Adipocyte (in vitro differentiated cells): Measurements from ENCODE around the gene CNIH1.
"Not testable (repeated sequence)": the region's sequence is repeated elsewhere in the genome, so short reads cannot be mapped to it uniquely, and the experiment has no call there.

Source experiments
- DNase-seq: peaks from one replicate; pipeline ENCODE4 v3.0.0-alpha.2; 2015; ENCODE audit warnings: low read depth
- H3K27me3 ChIP-seq: replicated peaks from 2 replicates; pipeline ENCODE4 v1.7.0; 2013; ENCODE audit warnings: mild to moderate bottlenecking, low read length, moderate library complexity; ENCODE audit not compliant: control insufficient read depth, insufficient read depth
- H3K36me3 ChIP-seq: 2 replicates; pipeline ENCODE4 v1.7.0; 2013; ENCODE audit warnings: low read length, mild to moderate bottlenecking, moderate library complexity; ENCODE audit not compliant: control insufficient read depth, insufficient read depth, severe bottlenecking
- H3K4me1 ChIP-seq: 2 replicates; pipeline ENCODE4 v1.7.0; 2013; ENCODE audit warnings: mild to moderate bottlenecking, low read length, moderate library complexity; ENCODE audit not compliant: control insufficient read depth, insufficient read depth
- H3K4me3 ChIP-seq: 2 replicates; pipeline ENCODE4 v1.7.0; 2013; ENCODE audit warnings: mild to moderate bottlenecking, low read length, moderate library complexity
- H3K9ac ChIP-seq: 2 replicates; pipeline ENCODE4 v1.7.0; 2013; ENCODE audit warnings: mild to moderate bottlenecking, low read length, moderate library complexity
- H3K9me3 ChIP-seq: 2 replicates; pipeline ENCODE4 v1.7.0; 2013; ENCODE audit warnings: mild to moderate bottlenecking, low read length, moderate library complexity; ENCODE audit not compliant: control insufficient read depth

Gene CNIH1

GRCh38 chr14:54462048-54462447 lies 20.9 kb upstream of the CNIH1 start:
- peaks cover 3% of the 10 kb centered on the region for H3K9me3 ChIP-seq
- peaks cover 3% of the 10 kb centered on the region for H3K4me1 ChIP-seq
- H3K36me3 ChIP-seq: no peaks in the 10 kb centered on the region
- DNase-seq: no peak
- no peaks in the 10 kb centered on the region for H3K27me3 ChIP-seq
- H3K9ac ChIP-seq: no peak overlapping the region
- H3K4me3 ChIP-seq: no peak overlapping the region

DNA sequence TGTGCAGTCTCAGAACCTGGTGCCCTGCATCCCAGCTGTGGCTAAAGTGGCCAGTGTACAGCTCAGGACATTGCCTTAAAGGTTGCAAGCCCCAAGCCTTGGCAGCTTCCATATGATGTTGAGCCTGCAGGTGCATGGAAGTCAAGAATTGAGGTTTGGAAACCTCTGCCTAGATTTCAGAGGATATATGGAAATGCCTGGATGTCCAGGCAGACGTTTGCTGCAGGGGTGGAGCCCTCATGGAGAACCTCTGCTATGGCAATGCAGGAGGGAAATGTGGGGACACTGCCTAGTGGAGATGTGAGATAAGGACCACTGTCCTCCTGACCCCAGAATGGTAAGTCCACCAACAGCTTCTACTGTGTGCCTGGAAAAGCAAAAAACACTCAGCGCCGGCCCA lies 17.9 kb upstream of the CNIH1 start:
- no peak for DNase-seq

GRCh38 chr14:54458536-54458935 lies 17.4 kb upstream of the CNIH1 start:
- peaks cover 12% of the 10 kb centered on the region for H3K4me1 ChIP-seq
- DNase-seq, H3K9ac ChIP-seq, H3K9me3 ChIP-seq, H3K36me3 ChIP-seq, H3K4me3 ChIP-seq, H3K27me3 ChIP-seq: not testable (repeated sequence)

More for the DNA sequence above, 17.9 kb upstream of the CNIH1 start:
- no peak overlapping the region for H3K4me3 ChIP-seq
- no peaks in the 10 kb centered on the region for H3K36me3 ChIP-seq
- no peaks in the 10 kb centered on the region for H3K27me3 ChIP-seq
- peaks cover 7% of the 10 kb centered on the region for H3K4me1 ChIP-seq
- H3K9me3 ChIP-seq: no peaks in the 10 kb centered on the region
- H3K9ac ChIP-seq: no peak overlapping the region

- no peak for DNase-seq
- Histone ChIP-seq H3K9ac (no peak overlapping the region), H3K36me3 (no peaks in the 10 kb centered on the region), H3K27me3 (no peaks in the 10 kb centered on the region), H3K9me3 (no peaks in the 10 kb centered on the region), H3K4me1 (peaks cover 12% of the 10 kb centered on the region), H3K4me3 (no peak overlapping the region)
These were observed 16.4 kb upstream of the CNIH1 start for GRCh38 chr14:54457609-54457996.

GRCh38 chr14:54456820-54457608 lies 15.8 kb upstream of the CNIH1 start:
- not testable (repeated sequence) for H3K9me3 ChIP-seq, H3K9ac ChIP-seq, H3K36me3 ChIP-seq, H3K4me3 ChIP-seq, H3K27me3 ChIP-seq, DNase-seq
- peaks cover 12% of the 10 kb centered on the region for H3K4me1 ChIP-seq

DNA sequence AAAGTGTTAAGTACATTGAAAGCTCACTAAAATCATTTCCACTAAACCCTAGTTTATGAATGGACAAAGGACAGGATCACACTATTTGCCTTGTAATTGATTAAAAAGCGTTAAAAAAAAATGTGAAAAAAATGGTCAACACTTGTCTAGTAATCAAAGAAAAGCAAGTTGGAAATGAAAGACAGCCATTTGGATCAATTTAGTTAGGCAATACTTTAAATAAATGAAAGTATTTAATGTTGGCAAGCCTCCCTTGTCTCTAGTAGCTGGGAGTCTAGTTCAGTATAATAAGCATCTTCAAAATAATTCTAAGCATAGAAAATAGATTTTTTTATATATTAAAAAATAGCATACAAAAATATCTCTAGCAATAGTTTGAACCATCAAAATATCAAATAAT lies 14.2 kb upstream of the CNIH1 start:
- Histone ChIP-seq H3K36me3 (no peaks in the 10 kb centered on the region), H3K9me3 (no peaks in the 10 kb centered on the region), H3K9ac (no peak overlapping the region), H3K27me3 (no peaks in the 10 kb centered on the region), H3K4me1 (peaks cover 19% of the 10 kb centered on the region), H3K4me3 (no peak overlapping the region)
- DNase-seq: no peak

DNA sequence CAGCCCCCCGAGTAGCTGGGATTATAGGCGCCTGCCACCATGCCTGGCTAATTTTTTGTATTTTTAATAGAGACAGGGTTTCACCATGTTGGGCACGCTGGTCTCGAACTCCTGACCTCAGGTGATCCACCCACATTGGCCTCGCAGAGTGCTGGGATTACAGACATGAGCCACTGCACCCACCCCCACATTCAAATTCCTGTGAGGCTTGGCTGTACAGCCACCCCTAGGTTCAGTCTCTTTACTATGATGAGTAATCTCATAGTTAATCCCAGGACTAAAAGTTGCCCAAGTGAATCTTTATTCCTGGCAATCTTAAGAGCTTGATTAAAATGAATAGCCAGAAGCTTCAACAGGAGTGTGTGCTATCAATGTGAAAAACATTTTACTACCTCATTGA lies 12.8 kb upstream of the CNIH1 start:
- H3K4me3 ChIP-seq: not testable (repeated sequence)
- peak; percentile 52 for DNase-seq

DNA sequence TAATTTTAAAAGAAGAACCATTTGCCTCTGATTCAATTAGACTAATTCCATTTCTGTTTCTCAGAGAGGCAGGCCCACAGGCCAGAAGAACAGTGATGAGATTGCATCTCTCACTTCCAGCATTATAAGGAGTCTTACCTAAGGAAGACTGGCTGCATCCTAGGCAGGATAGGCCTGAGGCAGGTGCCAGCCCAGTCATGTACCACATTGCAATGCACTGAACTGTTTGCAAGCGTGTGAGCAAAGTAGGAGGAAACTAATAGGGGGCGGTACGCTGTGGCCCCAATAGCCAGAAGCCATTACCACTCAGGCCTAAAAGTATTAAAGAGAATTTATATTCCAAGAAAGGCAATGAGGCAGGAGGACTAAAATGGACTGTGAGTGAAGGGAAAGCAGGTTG lies 12.1 kb upstream of the CNIH1 start:
- Histone ChIP-seq H3K27me3 (no peaks in the 10 kb centered on the region), H3K4me3 (no peak overlapping the region), H3K9me3 (no peaks in the 10 kb centered on the region), H3K9ac (no peak overlapping the region), H3K4me1 (peaks cover 22% of the 10 kb centered on the region), H3K36me3 (no peaks in the 10 kb centered on the region)
- no peak for DNase-seq

More for the DNA sequence above, 12.8 kb upstream of the CNIH1 start:
- H3K4me1 ChIP-seq: peaks cover 22% of the 10 kb centered on the region
- H3K9ac ChIP-seq, H3K27me3 ChIP-seq, H3K36me3 ChIP-seq, H3K9me3 ChIP-seq: not testable (repeated sequence)

- H3K27me3 ChIP-seq: no peaks in the 10 kb centered on the region
- no peak overlapping the region for H3K9ac ChIP-seq
- no peaks in the 10 kb centered on the region for H3K36me3 ChIP-seq
- H3K4me1 ChIP-seq: peaks cover 24% of the 10 kb centered on the region
- H3K4me3 ChIP-seq: no peak overlapping the region
- H3K9me3 ChIP-seq: no peaks in the 10 kb centered on the region
- DNase-seq: no peak
These were observed 10.8 kb upstream of the CNIH1 start for GRCh38 chr14:54451961-54452360.

- Histone ChIP-seq H3K9me3 (no peaks in the 10 kb centered on the region), H3K4me3 (no peak overlapping the region), H3K9ac (no peak overlapping the region), H3K27me3 (no peaks in the 10 kb centered on the region), H3K4me1 (peaks cover 32% of the 10 kb centered on the region), H3K36me3 (no peaks in the 10 kb centered on the region)
- no peak for DNase-seq
These were observed 10.0 kb upstream of the CNIH1 start for GRCh38 chr14:54451121-54451601.

DNA sequence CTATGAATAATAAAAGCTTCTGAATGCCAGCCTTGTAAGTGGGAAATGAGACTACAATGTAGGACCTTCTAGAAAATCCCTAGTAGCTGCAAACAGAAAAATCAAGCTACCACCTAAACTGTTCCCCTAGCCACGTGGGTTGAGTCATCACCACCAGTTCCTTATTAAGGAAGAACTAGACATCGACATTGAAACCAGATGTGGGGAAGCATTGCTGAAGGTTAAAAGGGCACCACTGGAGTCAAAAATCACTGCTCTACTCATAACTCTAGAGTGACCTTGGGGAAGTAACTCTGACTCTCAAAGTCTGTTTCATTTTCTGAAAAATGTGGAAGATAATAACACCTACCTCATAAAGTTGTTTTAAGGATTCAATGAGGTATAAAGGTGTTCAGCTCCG lies 9.4 kb upstream of the CNIH1 start:
- H3K4me3 ChIP-seq: no peak overlapping the region
- no peaks in the 10 kb centered on the region for H3K36me3 ChIP-seq
- H3K4me1 ChIP-seq: peaks cover 34% of the 10 kb centered on the region
- no peaks in the 10 kb centered on the region for H3K9me3 ChIP-seq
- H3K27me3 ChIP-seq: no peaks in the 10 kb centered on the region
- no peak overlapping the region for H3K9ac ChIP-seq
- peak; percentile 75 for DNase-seq

DNA sequence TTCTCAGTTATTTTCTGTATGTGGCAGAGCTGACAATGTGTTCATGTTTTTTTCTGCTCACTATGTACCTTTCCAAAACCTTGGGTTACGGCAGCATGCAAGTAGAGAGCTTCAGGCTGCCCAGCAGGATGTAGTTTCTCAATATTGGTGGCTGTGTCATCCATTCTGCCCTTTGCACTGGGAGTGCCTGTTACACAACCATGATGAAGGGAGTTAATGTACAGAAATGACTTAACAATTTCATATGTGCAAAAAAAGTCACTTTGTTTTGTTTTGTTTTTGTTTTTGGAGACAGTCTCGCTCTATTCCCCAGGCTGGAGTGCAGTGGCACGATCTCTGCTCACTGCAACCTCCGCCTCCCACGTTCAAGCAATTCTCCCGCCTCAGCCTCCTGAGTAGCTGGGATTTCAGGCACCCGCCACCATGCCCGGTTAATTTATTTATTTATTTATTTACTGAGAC lies 6.1 kb upstream of the CNIH1 start:
- DNase-seq: peak; percentile 77

More for the DNA sequence above, 6.1 kb upstream of the CNIH1 start:
- no peaks in the 10 kb centered on the region for H3K9me3 ChIP-seq
- H3K36me3 ChIP-seq: no peaks in the 10 kb centered on the region
- H3K4me1 ChIP-seq: peaks cover 36% of the 10 kb centered on the region
- H3K9ac ChIP-seq: no peak overlapping the region
- no peaks in the 10 kb centered on the region for H3K27me3 ChIP-seq
- no peak overlapping the region for H3K4me3 ChIP-seq
